Heart right ventricle (tissue), 16 donors: ENCODE measurements around the gene TSC22D4. TPM values are rescaled to one million over a fixed set of nuclear protein-coding genes. Genes with fewer than 3 reads are reported as not detected.
"Not testable (repeated sequence)": the region's sequence is repeated elsewhere in the genome, so short reads cannot be mapped to it uniquely, and the experiment has no call there.

Source experiments
- ATAC-seq, 8 donors: fragments of 200-7000 bp; cut with Tn5 transposase; one replicate each; pipeline ENCODE4 v1.9.1; 2020; ENCODE audit warnings: mild to moderate bottlenecking in 8 of 8, moderate library complexity in 8 of 8, moderate number of reproducible peaks in 1 of 8
- DNase-seq, 2 donors: peaks; one replicate each; pipeline ENCODE4 v3.0.0-alpha.2; 2020
- H3K27ac ChIP-seq, 10 donors: fragments of 200-600 bp; sonication (generic) in 2 of 10; one replicate each; pipeline versions ENCODE4 v1.5.0 to v1.8.0; 2020 to 2022; ENCODE audit warnings: mild to moderate bottlenecking in 3 of 10
- H3K27me3 ChIP-seq, 7 donors: fragments of 200-600 bp; one replicate each; pipeline ENCODE4 v1.8.0; 2021 to 2022; ENCODE audit warnings: mild to moderate bottlenecking in 2 of 7
- H3K36me3 ChIP-seq, 9 donors: fragments of 200-600 bp; sonication (generic) in 1 of 9; one replicate each; pipeline versions ENCODE4 v1.5.0 to v1.8.0; 2020 to 2022; ENCODE audit warnings: mild to moderate bottlenecking in 2 of 9
- H3K4me1 ChIP-seq, 9 donors: fragments of 200-600 bp; sonication (generic) in 1 of 9; one replicate each; pipeline versions ENCODE4 v1.5.0 to v1.8.0; 2020 to 2022; ENCODE audit warnings: mild to moderate bottlenecking in 4 of 9
- H3K4me3 ChIP-seq, 10 donors: fragments of 200-600 bp; sonication (generic) in 2 of 10; one replicate each; pipeline versions ENCODE4 v1.5.0 to v1.8.0; 2020 to 2022; ENCODE audit warnings: mild to moderate bottlenecking in 7 of 10, moderate library complexity in 2 of 10
- H3K9me3 ChIP-seq, 11 donors: fragments of 200-600 bp in 10 of 11; sonication (generic) in 2 of 11; one replicate each; pipeline versions ENCODE4 v1.5.0 to v1.8.0; 2013 to 2022; ENCODE audit warnings: mild to moderate bottlenecking in 2 of 11, control low read depth in 1 of 11, moderate library complexity in 1 of 11
- CTCF ChIP-seq, 9 donors: fragments of 200-600 bp; sonication (generic) in 2 of 9; IDR thresholded peaks; one replicate each; pipeline versions ENCODE4 v1.5.0 to v1.8.0; 2021 to 2022; ENCODE audit warnings: antibody characterized with exemption in 9 of 9, mild to moderate bottlenecking in 5 of 9, moderate library complexity in 1 of 9
- WGBS, 2 donors: extraction: QIAGEN DNeasy Blood & Tissue Kit; methylation state at CpG; one replicate each; pipeline ENCODE4 v1.1.7; 2013; ENCODE audit warnings: inconsistent platforms in 1 of 2; 5-methylcytosine and 5-hydroxymethylcytosine counted together
- intact Hi-C, 10 donors: fragments of 100-400 bp; cut with DNase I; formaldehyde crosslinking; loops; one replicate each; pipeline versions ENCODE4 v1.11.1 to v1.14.2; 2022
- polyA plus RNA-seq, 2 donors: library from polyadenylated mRNA; stranded (reverse); fragments of 200-250 nt; gene quantifications; one replicate each; pipeline ENCODE4 v1.2.3, GENCODE V29; 2013
- total RNA-seq, 10 donors: library from RNA; stranded (reverse); fragmentation: NEBNext Ultra II Directional in 3 of 10; extraction: Animal tissue kit (Norgen Biotek cat#: 25700) in 3 of 10; gene quantifications; one replicate each; pipeline versions ENCODE4 v1.2.1 to v1.2.4, GENCODE V29; 2021 to 2023
- donor health status: Arrhythmogenic right ventricular cardiomyopathy.
- donor health status: ischemic (EF 13 %, LVEDD 7.1; RV severe dilation, severe dysfunction).
- donor health status: healthy with polysubstance abuse.
- donor health status: DM: no; HTN: yes; CAD: no.
- donor health status: DM: no; HTN: no; CAD: no.
- donor health status: ischemic (EF 25% LVEDD 6.9; RV normal size, moderate dysfunction).
- donor health status: ischemic (EF 25% LVEDD 5.7; RV mildly dilated, moderate dysfunction).
- donor health status: healthy.
- donor health status: DM: yes; HTN: yes; CAD: no.
- donor health status: Ischemic cardiomyopathy.
- donor health status: ischemic (EF 35%, LVEDD 5.7; RV mildly dilated, moderate dysfunction).
- donor health status: nonischemic (EF 11% LVEDD 7.7; RV severe dilation, severe dysfunction).
- donor health status: DM: yes; HTN: yes; CAD: no.
- donor health status: PGD.
- donor health status: ischemic (EF 29% LVEDD 5.4; RV normal size, mild dysfunction).
- donor health status: nonischemic (EF 23%, LVEDD 6.1; RV moderate dilation, normal function).

The TSC22D4 gene
- total and polyA plus RNA-seq, 12 donors, result 36.0 to 72.3 (median 47.7) TPM

GRCh38 chr7:100444311-100445278, 34.4 kb downstream of the TSC22D4 start:
- Histone ChIP-seq H3K4me1 (peaks cover 0 to 33% (median 24%) of the 10 kb centered on the region in 9 donors), H3K27ac (peak overlapping the region; percentile 65 to 90 (median 80)), H3K4me3 (no peak overlapping the region), H3K9me3 (no peaks in the 10 kb centered on the region), H3K36me3 (no peaks in the 10 kb centered on the region), H3K27me3 (no peaks in the 10 kb centered on the region)
- DNase-seq (peak in 1 of 2 donors; percentile 71), ATAC-seq (peak; percentile 63 to 93 (median 84))
- TF ChIP-seq CTCF (IDR thresholded peaks at IDR 0.05), result no peak
- 24 to 37% methylated on average over 14 of the region's 14 CpGs for WGBS, 2 donors
- intact Hi-C loops, result no loop called here

- Histone ChIP-seq H3K27me3 (no peaks in the 10 kb centered on the region), H3K9me3 (no peaks in the 10 kb centered on the region), H3K4me1 (peaks cover 0 to 28% (median 20%) of the 10 kb centered on the region in 9 donors), H3K27ac (peak overlapping the region in 9 of 10 donors; percentile 72 to 90 (median 81)), H3K36me3 (no peaks in the 10 kb centered on the region), H3K4me3 (no peak overlapping the region)
- DNase-seq (no peak), ATAC-seq (no peak)
- WGBS, 2 donors, result 93 to 95% methylated on average over 9 of the region's 9 CpGs
- intact Hi-C loops, result no loop called here
- no peak for TF ChIP-seq CTCF (IDR thresholded peaks at IDR 0.05)
These were observed 35.7 kb downstream of the TSC22D4 start for GRCh38 chr7:100443096-100443840.

GRCh38 chr7:100441641-100442535, 37.1 kb downstream of the TSC22D4 start:
- intact Hi-C loops, result no loop called here
- Histone ChIP-seq H3K9me3 (no peaks in the 10 kb centered on the region), H3K27me3 (no peaks in the 10 kb centered on the region), H3K36me3 (no peaks in the 10 kb centered on the region), H3K4me1 (peaks cover 0 to 28% (median 21%) of the 10 kb centered on the region in 9 donors), H3K4me3 (no peak overlapping the region), H3K27ac (no peak overlapping the region)
- 92 to 94% methylated on average over 11 of the region's 11 CpGs for WGBS, 2 donors
- no peak for DNase-seq
- ATAC-seq, result no peak
- TF ChIP-seq CTCF (IDR thresholded peaks at IDR 0.05), result no peak

GRCh38 chr7:100439244-100439643, 39.8 kb downstream of the TSC22D4 start:
- Histone ChIP-seq H3K36me3 (peaks cover 0 to 11% (median 5%) of the 10 kb centered on the region in 9 donors), H3K4me1 (peaks cover 6 to 28% (median 21%) of the 10 kb centered on the region in 9 donors)
- H3K4me3 ChIP-seq, H3K9me3 ChIP-seq, H3K27me3 ChIP-seq, ATAC-seq, intact Hi-C loops, DNase-seq, H3K27ac ChIP-seq: not testable (repeated sequence)
- 89% methylated on average over 7 of the region's 7 CpGs for whole genome bisulfite sequencing, 2 donors

- H3K4me3 ChIP-seq, intact Hi-C loops, DNase-seq, H3K27ac ChIP-seq, H3K27me3 ChIP-seq, H3K9me3 ChIP-seq, ATAC-seq: not testable (repeated sequence)
- peaks cover 0 to 16% (median 10%) of the 10 kb centered on the region in 9 donors for H3K36me3 ChIP-seq
- 95 to 96% methylated on average over 8 of the region's 8 CpGs for WGBS, 2 donors
- H3K4me1 ChIP-seq, result peaks cover 6 to 28% (median 19%) of the 10 kb centered on the region in 9 donors
These were observed 40.3 kb downstream of the TSC22D4 start for GRCh38 chr7:100438731-100439130.
